WERI-Rb-1 (cell line): Measurements from ENCODE around the gene SGSM1.

Experiments used
- DNase-seq: peaks from one replicate; pipeline ENCODE4 v3.0.0-alpha.2; 2020
- H3K27ac ChIP-seq: fragments of 250-450 bp; sonication (Bioruptor Pico); 2 replicates; pipeline ENCODE4 v1.5.1; 2020; ENCODE audit warnings: mild to moderate bottlenecking, moderate library complexity
- H3K27me3 ChIP-seq: fragments of 250-450 bp; sonication (Bioruptor Pico); 2 replicates; pipeline ENCODE4 v1.5.1; 2021; ENCODE audit warnings: mild to moderate bottlenecking, low read depth, moderate library complexity; ENCODE audit not compliant: insufficient read depth, severe bottlenecking
- H3K36me3 ChIP-seq: fragments of 250-450 bp; sonication (Bioruptor Pico); 2 replicates; pipeline ENCODE4 v1.5.1; 2020; ENCODE audit warnings: mild to moderate bottlenecking, moderate library complexity
- H3K4me3 ChIP-seq: 2 replicates; pipeline ENCODE4 v1.5.1; 2011; ENCODE audit warnings: low read depth, mild to moderate bottlenecking, control low read depth, low read length
- H3K9me3 ChIP-seq: fragments of 250-450 bp; sonication (Bioruptor Pico); 2 replicates; pipeline ENCODE4 v1.5.1; 2021; ENCODE audit warnings: mild to moderate bottlenecking, moderate library complexity; ENCODE audit not compliant: severe bottlenecking
- CTCF ChIP-seq: IDR thresholded peaks from 2 replicates; pipeline ENCODE4 v1.5.1; 2011; ENCODE audit warnings: low read depth, mild to moderate bottlenecking, control low read depth, inconsistent platforms, low read length

SGSM1 gene

GRCh38 chr22:24965822-24966626 is 160.0 kb downstream of the SGSM1 start:
- Histone ChIP-seq H3K36me3 (no peaks in the 10 kb centered on the region; the same call in 1 of the 2 replicates), H3K4me3 (no peak overlapping the region), H3K27ac (no peak overlapping the region), H3K27me3 (no peaks in the 10 kb centered on the region), H3K9me3 (no peaks in the 10 kb centered on the region)
- no peak for TF ChIP-seq CTCF
- DNase-seq, result no peak

- Histone ChIP-seq H3K27me3 (no peaks in the 10 kb centered on the region), H3K9me3 (no peaks in the 10 kb centered on the region), H3K4me3 (no peak overlapping the region), H3K36me3 (no peaks in the 10 kb centered on the region; the same call in 1 of the 2 replicates), H3K27ac (no peak overlapping the region)
- no peak for TF ChIP-seq CTCF
- no peak for DNase-seq
Measured at GRCh38 chr22:24968066-24968561, 162.1 kb downstream of the SGSM1 start.

GRCh38 chr22:24969560-24970301 is 163.7 kb downstream of the SGSM1 start:
- no peaks in the 10 kb centered on the region for H3K27me3 ChIP-seq
- no peak overlapping the region for H3K4me3 ChIP-seq
- H3K36me3 ChIP-seq, result no peaks in the 10 kb centered on the region
- no peak overlapping the region for H3K27ac ChIP-seq
- no peaks in the 10 kb centered on the region for H3K9me3 ChIP-seq
- no peak for TF ChIP-seq CTCF
- DNase-seq, result no peak

GRCh38 chr22:24972369-24972768 is 166.4 kb downstream of the SGSM1 start:
- Histone ChIP-seq H3K4me3 (no peak overlapping the region), H3K36me3 (no peaks in the 10 kb centered on the region), H3K27ac (no peak overlapping the region), H3K9me3 (no peaks in the 10 kb centered on the region), H3K27me3 (no peaks in the 10 kb centered on the region)
- TF ChIP-seq CTCF, result no peak
- no peak for DNase-seq

GRCh38 chr22:24973872-24974271 is 167.9 kb downstream of the SGSM1 start:
- H3K4me3 ChIP-seq, result no peak overlapping the region
- H3K27me3 ChIP-seq, result no peaks in the 10 kb centered on the region
- H3K27ac ChIP-seq, result no peak overlapping the region
- no peak for TF ChIP-seq CTCF
- no peaks in the 10 kb centered on the region for H3K36me3 ChIP-seq
- no peak for DNase-seq
- H3K9me3 ChIP-seq, result no peaks in the 10 kb centered on the region
